NB4 (cell line): ENCODE data around the gene SYT3.

Experiments
- DNase-seq: peaks from one replicate; pipeline ENCODE4 v3.0.0; 2010; ENCODE audit warnings: low read depth
- H3K4me3 ChIP-seq: one replicate; pipeline ENCODE4 v1.5.1; 2011; ENCODE audit warnings: mild to moderate bottlenecking, low read depth, low read length, moderate library complexity
- CTCF ChIP-seq: IDR thresholded peaks from one replicate; pipeline ENCODE4 v1.5.1; 2012; ENCODE audit warnings: low read depth, low read length
- MAX ChIP-seq: IDR thresholded peaks from 2 replicates; pipeline ENCODE4 v1.6.1; 2011; ENCODE audit warnings: low read depth, low read length
- MYC ChIP-seq: IDR thresholded peaks from 2 replicates; pipeline ENCODE4 v1.6.1; 2011; ENCODE audit warnings: low read depth, low read length
- POLR2A ChIP-seq: IDR thresholded peaks from 2 replicates; pipeline ENCODE4 v1.6.1; 2011; ENCODE audit warnings: mild to moderate bottlenecking; ENCODE audit not compliant: insufficient read length; ENCODE audit errors: extremely low read depth

The SYT3 gene

GRCh38 chr19:50678323-50678722, 38.6 kb upstream of the SYT3 start:
- no peak overlapping the region for H3K4me3 ChIP-seq
- DNase-seq: no peak
- no peak for TF ChIP-seq CTCF
- TF ChIP-seq POLR2A: no peak
- TF ChIP-seq MYC: no peak
- no peak for TF ChIP-seq MAX

- no peak for TF ChIP-seq MAX
- no peak for TF ChIP-seq MYC
- TF ChIP-seq POLR2A: no peak
- no peak for TF ChIP-seq CTCF
- H3K4me3 ChIP-seq: no peak overlapping the region
- DNase-seq: no peak
Observed at GRCh38 chr19:50677636-50678035, 38.0 kb upstream of the SYT3 start.

DNA sequence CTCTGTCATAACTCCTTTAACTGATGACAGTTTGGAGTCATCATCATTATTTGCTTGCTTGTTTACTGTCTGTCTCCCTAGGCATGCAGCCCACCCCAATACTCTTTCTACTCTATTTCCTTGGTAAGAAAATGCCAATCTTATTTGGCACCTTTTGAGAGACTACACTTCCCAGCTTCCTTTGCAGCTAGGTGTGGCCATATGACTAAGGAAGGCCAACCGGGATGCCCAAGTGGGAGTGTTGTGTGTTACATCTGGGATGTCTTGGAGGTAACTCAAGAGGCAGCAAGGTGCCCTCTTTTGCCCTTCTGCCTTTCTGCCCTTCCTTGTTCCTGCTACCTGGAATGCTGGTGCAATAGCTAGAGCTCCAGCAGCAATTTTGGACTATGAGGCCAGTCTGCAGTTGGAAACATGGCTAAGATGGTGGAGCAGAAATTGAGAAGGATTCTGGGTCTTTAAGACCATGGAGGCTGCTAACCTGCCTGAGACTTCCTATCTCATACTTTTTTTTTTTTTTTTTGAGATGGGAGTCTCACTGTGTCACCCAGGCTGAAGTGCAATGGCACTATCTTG, 37.0 kb upstream of the SYT3 start:
- no peak for DNase-seq
- H3K4me3 ChIP-seq: no peak overlapping the region
- no peak for TF ChIP-seq MYC
- TF ChIP-seq CTCF: no peak
- no peak for TF ChIP-seq MAX
- no peak for TF ChIP-seq POLR2A

GRCh38 chr19:50673118-50673517, 33.4 kb upstream of the SYT3 start:
- TF ChIP-seq POLR2A: no peak
- TF ChIP-seq MYC: no peak
- TF ChIP-seq MAX: no peak
- no peak for TF ChIP-seq CTCF

DNA sequence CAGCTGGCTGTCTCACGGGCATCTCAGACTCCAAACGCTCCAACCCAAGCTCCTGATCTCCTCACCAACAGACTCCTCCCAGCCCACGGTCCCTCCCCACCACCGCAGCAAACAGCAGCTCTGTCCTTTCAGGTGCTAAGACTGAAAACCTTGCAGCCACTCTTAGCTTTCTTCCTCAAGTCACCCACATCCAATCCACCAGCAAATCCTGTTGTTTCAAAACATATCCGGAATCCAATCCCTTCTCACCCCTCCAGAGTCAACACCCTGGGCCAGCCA, 30.4 kb upstream of the SYT3 start:
- TF ChIP-seq MYC (no peak), CTCF (no peak), POLR2A (no peak), MAX (no peak)
- DNase-seq: no peak
- H3K4me3 ChIP-seq: no peak overlapping the region

More at GRCh38 chr19:50673118-50673517, 33.4 kb upstream of the SYT3 start:
- no peak overlapping the region for H3K4me3 ChIP-seq
- no peak for DNase-seq
